Activated CD8-positive, alpha-beta memory T cell treated with anti-CD3 and anti-CD28 coated beads for 24 hours (primary cell): Measurements from ENCODE around the gene DGKH.
"Not testable (repeated sequence)": the region's sequence is repeated elsewhere in the genome, so short reads cannot be mapped to it uniquely, and the experiment has no call there.

Experiments
- DNase-seq: peaks from one replicate; pipeline ENCODE4 v3.0.0-alpha.2; 2020

Gene DGKH

GRCh38 chr13:42114912-42115311 lies 66.5 kb downstream of the DGKH start:
- DNase-seq = no peak

- DNase-seq = no peak
These were observed 67.8 kb downstream of the DGKH start for GRCh38 chr13:42116225-42116624.

- DNase-seq = no peak
These were observed 70.6 kb downstream of the DGKH start for GRCh38 chr13:42119041-42119440.

- DNase-seq = no peak
These were observed 71.4 kb downstream of the DGKH start for GRCh38 chr13:42119875-42120274.

GRCh38 chr13:42123600-42123999 lies 75.2 kb downstream of the DGKH start:
- DNase-seq = no peak

GRCh38 chr13:42125046-42125445 lies 76.6 kb downstream of the DGKH start:
- DNase-seq = no peak

GRCh38 chr13:42127047-42127446 lies 78.6 kb downstream of the DGKH start:
- no peak for DNase-seq

- DNase-seq = no peak
These were observed 80.6 kb downstream of the DGKH start for GRCh38 chr13:42129033-42129432.

GRCh38 chr13:42136518-42136917 lies 88.1 kb downstream of the DGKH start:
- no peak for DNase-seq

- no peak for DNase-seq
These were observed 89.5 kb downstream of the DGKH start for GRCh38 chr13:42137856-42138537.

GRCh38 chr13:42140494-42140893 lies 92.0 kb downstream of the DGKH start:
- no peak for DNase-seq

- not testable (repeated sequence) for DNase-seq
These were observed 92.6 kb downstream of the DGKH start for GRCh38 chr13:42141052-42141451.

- DNase-seq = no peak
These were observed 97.9 kb downstream of the DGKH start for GRCh38 chr13:42146359-42146758.

GRCh38 chr13:42148538-42148937 lies 100.1 kb downstream of the DGKH start:
- no peak for DNase-seq

GRCh38 chr13:42149136-42149535 lies 100.7 kb downstream of the DGKH start:
- no peak for DNase-seq

GRCh38 chr13:42151781-42152180 lies 103.3 kb downstream of the DGKH start:
- DNase-seq = no peak

GRCh38 chr13:42152495-42152894 lies 104.0 kb downstream of the DGKH start:
- DNase-seq = no peak

- no peak for DNase-seq
These were observed 105.0 kb downstream of the DGKH start for GRCh38 chr13:42153199-42154113.

- DNase-seq = no peak
These were observed 106.8 kb downstream of the DGKH start for GRCh38 chr13:42155251-42155650.

- not testable (repeated sequence) for DNase-seq
These were observed 114.9 kb downstream of the DGKH start for GRCh38 chr13:42163338-42163737.

GRCh38 chr13:42163910-42164309 lies 115.5 kb downstream of the DGKH start:
- DNase-seq = not testable (repeated sequence)

GRCh38 chr13:42164557-42165125 lies 116.2 kb downstream of the DGKH start:
- no peak for DNase-seq

GRCh38 chr13:42168496-42168895 lies 120.0 kb downstream of the DGKH start:
- no peak for DNase-seq

- no peak for DNase-seq
These were observed 121.6 kb downstream of the DGKH start for GRCh38 chr13:42170029-42170428.
